SHP77 treated with DMSO at 0.1 percent for 48 hours (cell line): ENCODE measurements around the gene ICA1.

Source experiments
- DNase-seq: peaks from one replicate; lab custom pipeline; 2025; lab: John Stamatoyannopoulos, UW

Gene ICA1

GRCh38 chr7:8159595-8159994 is 102.4 kb downstream of the ICA1 start:
- DNase-seq = no peak

DNA sequence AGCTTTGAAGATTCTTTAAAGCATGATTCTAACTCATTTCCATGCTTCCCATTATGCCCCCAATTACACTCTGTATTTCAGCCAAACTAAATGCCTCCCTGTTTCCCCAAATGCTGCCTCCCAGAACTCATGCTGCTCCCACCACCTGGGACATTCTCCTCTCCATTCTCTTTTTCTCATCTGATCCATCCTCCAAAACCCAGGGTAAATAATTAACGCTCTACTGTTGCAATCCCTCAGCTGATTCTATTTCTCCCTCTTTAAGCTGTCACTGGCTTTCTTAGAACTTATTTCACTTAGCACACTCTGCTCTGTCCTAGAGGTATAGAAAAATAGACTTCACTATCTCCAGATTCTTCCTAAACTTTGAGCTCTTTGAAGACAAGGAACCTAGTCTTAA is 104.7 kb downstream of the ICA1 start:
- DNase-seq = no peak

- DNase-seq = no peak
These were observed 106.1 kb downstream of the ICA1 start for GRCh38 chr7:8155836-8156235.

DNA sequence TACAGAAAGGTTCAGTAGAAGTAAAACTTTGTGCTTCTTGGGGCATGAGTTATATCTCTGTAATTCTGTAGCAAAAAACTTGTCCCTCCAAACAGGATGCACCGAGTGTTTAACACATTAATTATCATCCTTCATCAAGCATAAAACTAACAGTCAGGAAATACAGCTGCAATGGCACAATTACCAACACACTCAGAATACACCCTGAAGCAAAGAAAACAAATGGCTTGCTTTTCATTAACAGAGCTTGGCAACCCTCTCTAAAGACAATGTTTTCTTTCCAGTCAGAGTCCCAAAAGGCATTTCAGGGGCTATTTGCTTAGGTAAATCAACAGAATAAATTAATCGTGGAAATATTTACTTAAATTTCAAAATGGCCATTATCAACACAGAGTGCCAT is 107.7 kb downstream of the ICA1 start:
- no peak for DNase-seq

DNA sequence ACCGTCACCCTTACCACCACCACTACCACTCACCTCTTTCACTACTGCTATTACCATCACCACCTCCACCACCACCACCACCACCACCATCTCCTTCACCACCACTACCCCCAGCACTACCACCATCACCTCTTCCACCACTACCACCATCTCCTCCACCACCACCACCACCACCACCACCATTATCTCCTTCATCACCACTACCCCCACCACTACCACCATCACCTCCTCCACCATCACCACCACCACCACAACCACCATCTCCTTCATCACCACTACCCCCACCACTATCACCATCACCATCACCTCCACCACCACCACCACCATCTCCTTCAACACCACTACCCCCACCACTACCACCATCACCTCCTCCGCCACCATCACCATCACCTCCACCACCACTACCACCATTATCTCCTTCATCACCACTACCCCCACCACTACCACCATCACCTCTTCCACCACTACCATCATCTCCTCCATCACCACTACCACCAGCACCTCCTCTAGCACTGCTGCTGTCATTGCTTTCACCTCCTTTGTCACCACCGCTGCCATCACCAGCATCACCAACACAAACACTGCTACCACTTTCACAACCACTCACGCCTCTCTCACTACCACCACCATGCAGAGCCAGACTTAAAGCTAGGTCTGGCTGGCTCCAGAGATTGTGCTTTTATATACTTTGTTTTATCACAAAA is 109.3 kb downstream of the ICA1 start:
- no peak for DNase-seq

GRCh38 chr7:8151161-8151725 is 110.7 kb downstream of the ICA1 start:
- no peak for DNase-seq

- no peak for DNase-seq
These were observed 112.7 kb downstream of the ICA1 start for GRCh38 chr7:8149222-8149621.

GRCh38 chr7:8147760-8148463 is 114.1 kb downstream of the ICA1 start:
- no peak for DNase-seq

GRCh38 chr7:8146788-8147413 is 115.1 kb downstream of the ICA1 start:
- DNase-seq = no peak

- no peak for DNase-seq
These were observed 115.7 kb downstream of the ICA1 start for GRCh38 chr7:8146106-8146787.

DNA sequence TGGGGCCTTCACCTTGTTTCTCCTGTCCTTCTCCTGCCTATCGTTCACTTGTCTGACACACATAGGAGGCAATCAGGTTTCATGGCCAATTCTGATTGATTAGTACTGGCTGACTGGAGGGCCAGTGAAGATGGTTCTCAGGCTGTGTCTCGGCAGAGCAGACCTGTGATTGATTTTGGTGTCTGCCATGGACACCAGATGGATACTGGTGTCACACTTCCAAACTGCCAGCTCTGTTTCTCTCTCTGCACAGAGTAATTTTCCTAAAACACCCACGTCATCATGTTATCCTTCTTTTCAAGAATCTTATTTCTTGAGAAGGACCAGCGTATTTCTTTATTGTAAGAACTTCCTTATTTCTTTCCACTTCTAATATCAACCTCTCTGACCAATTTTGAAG is 117.1 kb downstream of the ICA1 start:
- DNase-seq = no peak

GRCh38 chr7:8143151-8143874 is 118.7 kb downstream of the ICA1 start:
- no peak for DNase-seq

GRCh38 chr7:8142477-8142876 is 119.5 kb downstream of the ICA1 start:
- DNase-seq = no peak

- DNase-seq = no peak
These were observed 120.9 kb downstream of the ICA1 start for GRCh38 chr7:8141070-8141469.

GRCh38 chr7:8136051-8136730 is 125.8 kb downstream of the ICA1 start:
- no peak for DNase-seq

DNA sequence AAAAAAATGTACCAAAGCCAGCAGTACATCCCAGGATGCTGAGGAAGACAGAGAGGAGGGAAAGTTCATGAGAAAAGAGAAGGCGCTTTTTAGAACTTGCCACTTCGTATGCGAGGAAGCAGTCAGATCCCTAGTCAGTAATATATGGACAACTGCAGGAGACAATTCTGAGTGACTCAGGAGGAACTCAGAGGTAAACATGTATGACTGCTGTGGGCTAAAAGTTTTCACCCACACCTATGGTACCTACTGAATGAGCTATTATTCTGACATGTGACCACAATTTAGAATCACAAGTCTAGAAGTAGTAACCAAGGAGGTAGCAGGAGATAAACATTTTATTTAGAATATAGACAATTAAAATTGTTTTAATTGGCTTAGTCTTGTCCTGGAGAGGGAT is 126.5 kb downstream of the ICA1 start:
- DNase-seq = no peak

GRCh38 chr7:8134089-8134733 is 127.8 kb downstream of the ICA1 start:
- no peak for DNase-seq

- no peak for DNase-seq
These were observed 128.6 kb downstream of the ICA1 start for GRCh38 chr7:8133188-8133848.

- DNase-seq = no peak
These were observed 130.0 kb downstream of the ICA1 start for GRCh38 chr7:8131694-8132605.
